SHP77 treated with DMSO at 0.1 percent for 48 hours (cell line): Measurements from ENCODE around the gene ADAMTS6.

Experiments used
- DNase-seq: peaks from one replicate; lab custom pipeline; 2025; lab: John Stamatoyannopoulos, UW

Gene ADAMTS6

GRCh38 chr5:65144136-65144871 lies 337.4 kb downstream of the ADAMTS6 start:
- DNase-seq: peak; percentile 4

GRCh38 chr5:65142511-65143011 lies 339.2 kb downstream of the ADAMTS6 start:
- no peak for DNase-seq

- no peak for DNase-seq
Observed at GRCh38 chr5:65142016-65142415, 339.7 kb downstream of the ADAMTS6 start.

- DNase-seq: peak; percentile 75
Observed at GRCh38 chr5:65141493-65141892, 340.2 kb downstream of the ADAMTS6 start.

DNA sequence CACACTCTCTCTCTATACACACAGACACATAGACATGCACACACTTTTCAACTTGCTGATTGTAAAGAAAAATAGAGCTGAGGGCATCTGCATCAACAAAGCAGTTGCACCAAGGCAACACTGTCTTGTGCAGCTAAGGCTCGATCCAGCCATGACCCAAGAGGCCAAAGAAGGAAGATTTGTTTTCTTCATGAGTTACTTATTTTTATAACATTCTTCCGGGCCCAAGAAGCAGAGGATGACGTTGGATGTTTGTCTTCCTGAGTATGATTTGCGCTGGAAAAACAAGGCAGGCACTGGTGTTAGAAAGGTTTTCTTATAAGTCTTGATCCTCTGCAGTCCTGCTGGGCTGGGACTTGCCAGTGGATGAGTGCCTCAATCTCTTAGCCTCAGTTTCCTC lies 344.1 kb downstream of the ADAMTS6 start:
- no peak for DNase-seq

DNA sequence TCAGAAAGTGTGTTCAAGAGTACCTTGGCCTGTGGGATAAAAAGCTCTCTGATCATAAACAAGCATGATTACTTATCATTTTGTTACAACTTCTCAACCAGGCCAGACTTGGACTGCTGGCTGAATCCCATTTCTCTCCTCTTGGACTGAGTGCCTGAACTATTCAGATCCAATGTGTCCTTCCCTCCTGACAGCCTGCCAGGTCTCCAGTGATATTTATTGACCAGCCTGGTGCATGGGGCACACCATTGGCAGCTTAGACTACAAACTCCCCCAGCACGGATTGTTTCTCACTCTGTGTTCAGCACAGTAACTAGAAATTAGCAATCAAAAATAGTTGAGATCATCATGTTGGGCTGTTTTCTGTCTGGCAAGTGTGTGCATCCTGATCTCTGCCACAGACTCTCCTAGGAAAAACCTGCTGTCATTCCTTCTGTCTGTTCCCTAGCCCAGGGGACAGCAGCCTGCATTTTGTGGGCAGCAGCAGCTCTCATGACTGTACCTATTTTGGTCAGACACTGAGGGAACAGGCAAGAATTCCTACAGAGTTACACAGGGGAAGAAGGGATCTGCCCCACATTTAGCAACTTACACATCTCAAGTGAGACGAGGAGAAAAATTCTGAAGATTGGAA lies 348.1 kb downstream of the ADAMTS6 start:
- no peak for DNase-seq

DNA sequence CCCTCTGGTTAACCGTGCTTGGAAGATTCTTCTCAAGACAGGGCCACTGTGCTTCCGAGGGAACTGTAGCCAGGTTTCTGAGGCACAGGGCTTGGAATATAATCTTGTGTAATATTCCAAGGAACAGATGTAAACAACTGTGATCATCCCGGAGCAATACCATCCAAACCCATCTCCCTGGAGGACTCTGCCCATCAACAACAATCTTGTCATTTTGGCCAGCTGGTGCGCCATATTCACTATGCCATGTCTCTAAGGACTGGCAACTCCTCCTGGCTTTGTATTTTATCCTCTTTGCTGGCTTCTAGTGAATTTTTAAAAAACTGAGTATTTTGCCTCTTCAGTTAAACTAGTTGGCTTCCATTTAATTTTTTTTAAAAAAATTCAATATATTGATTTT lies 349.3 kb downstream of the ADAMTS6 start:
- no peak for DNase-seq

GRCh38 chr5:65128226-65128625 lies 353.5 kb downstream of the ADAMTS6 start:
- no peak for DNase-seq

DNA sequence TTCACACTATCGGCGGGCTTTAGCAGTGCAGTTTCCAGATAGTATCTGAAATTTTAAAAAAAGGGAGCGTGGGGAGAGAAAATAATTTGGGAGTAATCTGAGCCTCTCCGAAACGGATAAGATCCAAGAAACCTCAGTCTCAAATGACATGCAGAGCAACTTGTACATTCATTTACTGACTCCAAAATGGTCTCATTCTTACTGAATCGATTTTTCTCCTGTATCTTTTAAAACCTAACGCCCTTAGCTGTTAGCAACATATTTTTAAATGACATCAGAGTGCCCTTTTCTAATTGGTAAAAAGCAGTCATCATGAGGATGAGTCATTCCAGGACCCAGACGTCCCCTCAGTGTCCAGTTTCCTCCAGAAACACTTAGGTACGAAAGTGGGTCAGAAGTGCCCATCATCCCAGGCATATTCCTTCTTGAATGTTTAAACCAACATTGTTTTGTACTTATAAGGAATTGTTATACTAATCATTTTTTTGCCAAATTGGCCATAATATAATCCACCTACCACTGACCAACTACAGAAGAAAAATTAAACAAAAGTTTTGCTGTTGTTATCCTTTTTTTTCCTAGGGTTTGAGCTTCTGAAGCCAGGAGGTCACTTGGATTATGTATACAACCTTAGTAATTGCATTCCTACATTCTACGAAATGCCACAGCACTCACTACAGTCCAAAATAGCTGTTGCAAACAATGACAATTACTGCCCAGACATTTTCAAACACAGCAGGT lies 354.4 kb downstream of the ADAMTS6 start:
- DNase-seq: no peak

DNA sequence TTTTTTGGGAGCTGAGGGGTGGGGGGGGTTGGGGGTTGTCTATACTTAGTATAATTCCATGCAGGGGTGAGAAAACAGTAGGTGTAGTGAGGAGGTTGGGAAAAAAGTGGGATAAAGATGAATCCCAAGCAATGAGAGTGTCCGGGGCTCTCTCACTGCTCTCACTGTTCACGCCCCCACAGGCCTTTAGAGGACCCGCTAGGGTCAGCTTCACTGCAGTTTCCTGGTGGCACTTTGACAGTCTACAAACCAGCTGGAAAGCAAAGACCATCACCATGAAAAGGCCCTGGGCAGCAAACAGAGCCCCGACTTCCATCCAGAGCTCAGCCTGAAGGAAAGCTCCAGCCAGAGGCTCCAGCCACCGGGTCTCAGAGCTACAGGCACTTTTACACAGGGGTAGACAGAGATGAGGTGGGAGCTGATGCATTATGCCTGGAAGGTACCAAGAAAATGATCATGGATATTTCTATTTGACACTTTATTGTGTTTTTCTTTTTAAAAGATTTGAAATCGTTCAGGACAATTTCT lies 355.1 kb downstream of the ADAMTS6 start:
- DNase-seq: no peak

DNA sequence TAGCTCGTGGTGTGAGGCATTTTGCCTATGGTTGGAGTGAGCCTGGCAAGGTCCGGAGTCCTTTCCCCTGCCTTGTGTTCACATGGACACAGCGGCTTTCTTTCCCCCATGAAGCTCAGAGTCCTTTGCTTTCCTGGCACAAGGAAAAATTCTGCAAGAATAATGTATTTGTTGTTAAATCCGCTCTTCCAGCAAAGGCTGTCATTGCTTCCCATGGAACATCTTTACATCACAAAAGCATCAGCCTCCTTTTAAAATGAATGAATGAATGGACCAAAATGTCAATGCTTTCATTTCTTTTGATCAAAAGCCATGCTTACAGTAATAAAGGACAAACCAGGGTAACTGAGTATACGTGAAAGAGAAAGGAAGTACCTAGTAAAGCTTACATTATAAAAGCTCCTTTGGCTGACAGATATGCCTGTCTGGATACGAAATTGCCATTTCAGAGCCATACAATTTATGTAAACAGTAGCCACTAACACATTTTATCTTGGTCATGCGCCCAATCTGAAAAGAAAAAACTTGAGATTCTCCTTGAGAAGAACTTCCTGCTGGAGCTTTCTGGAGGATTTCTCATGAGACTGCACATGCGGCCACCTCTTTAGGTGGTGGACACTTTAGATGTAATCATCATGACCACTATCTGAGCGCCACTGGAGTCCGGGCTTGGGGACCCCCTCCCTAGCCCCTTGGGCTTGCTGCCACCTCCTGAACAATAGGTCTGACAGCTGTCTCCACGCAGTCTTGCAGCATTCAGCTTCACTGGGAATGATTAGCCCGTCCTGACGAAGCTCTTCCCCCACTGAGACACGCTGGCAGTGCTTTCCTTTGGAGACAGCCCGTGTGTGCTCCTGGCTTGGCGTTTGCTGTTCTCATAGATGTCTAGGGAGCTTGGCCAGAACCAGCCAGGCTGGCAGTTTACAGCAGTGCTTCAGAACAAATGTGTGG lies 355.9 kb downstream of the ADAMTS6 start:
- peak; percentile 20 for DNase-seq

GRCh38 chr5:65121880-65122436 lies 359.8 kb downstream of the ADAMTS6 start:
- no peak for DNase-seq

- no peak for DNase-seq
Observed at GRCh38 chr5:65120371-65120967, 361.3 kb downstream of the ADAMTS6 start.

- no peak for DNase-seq
Observed at GRCh38 chr5:65117525-65117924, 364.2 kb downstream of the ADAMTS6 start.

DNA sequence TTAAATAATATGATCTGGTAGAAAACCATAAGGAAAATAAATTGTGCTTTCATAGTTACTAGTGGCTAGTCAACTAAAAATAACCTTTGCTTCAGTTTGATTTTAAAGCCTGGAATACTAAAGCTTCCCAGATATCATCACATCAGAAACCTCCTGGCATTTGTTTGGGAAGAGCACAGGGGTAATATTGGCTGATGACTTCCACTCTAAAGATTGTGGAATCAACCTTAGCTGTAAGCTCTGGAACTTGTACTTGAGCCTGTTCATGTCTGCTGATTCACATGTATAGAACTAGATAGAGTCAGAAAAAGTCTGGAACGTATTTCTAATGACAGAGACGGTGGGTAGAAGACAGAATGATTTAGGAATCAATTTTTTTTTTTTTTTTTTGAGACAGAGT lies 367.9 kb downstream of the ADAMTS6 start:
- DNase-seq: no peak

DNA sequence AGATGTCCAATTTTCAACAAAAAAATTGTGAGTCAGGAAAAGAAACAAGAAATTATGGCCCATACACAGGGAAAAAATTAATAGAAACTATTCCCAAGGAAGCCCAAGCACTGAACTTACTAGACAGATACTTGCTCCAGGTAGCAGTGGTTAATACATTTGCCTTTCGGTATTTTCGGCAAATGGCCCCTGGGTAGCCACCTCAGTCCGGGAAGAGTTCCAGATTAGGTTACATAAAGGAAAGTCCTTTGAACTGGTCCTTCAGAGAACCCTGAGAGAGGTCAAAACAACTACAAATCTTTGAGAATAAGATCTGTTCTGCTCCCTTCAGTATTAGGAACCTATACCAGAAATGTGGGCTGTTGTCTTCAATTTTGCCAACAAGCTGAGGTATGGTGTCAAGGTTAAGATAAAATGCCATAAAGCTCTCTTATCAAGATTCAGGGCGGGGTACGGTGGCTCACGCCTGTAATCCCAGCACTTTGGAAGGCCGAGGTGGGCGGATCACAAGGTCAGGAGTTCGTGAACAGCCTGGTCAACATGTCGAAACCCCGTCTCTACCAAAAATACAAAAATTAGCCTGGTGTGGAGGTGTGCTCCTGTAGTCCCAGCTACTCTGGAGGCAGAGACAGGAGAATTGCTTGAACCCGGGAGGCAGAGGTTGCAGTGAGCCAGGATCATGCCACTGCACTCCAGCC lies 369.6 kb downstream of the ADAMTS6 start:
- no peak for DNase-seq

DNA sequence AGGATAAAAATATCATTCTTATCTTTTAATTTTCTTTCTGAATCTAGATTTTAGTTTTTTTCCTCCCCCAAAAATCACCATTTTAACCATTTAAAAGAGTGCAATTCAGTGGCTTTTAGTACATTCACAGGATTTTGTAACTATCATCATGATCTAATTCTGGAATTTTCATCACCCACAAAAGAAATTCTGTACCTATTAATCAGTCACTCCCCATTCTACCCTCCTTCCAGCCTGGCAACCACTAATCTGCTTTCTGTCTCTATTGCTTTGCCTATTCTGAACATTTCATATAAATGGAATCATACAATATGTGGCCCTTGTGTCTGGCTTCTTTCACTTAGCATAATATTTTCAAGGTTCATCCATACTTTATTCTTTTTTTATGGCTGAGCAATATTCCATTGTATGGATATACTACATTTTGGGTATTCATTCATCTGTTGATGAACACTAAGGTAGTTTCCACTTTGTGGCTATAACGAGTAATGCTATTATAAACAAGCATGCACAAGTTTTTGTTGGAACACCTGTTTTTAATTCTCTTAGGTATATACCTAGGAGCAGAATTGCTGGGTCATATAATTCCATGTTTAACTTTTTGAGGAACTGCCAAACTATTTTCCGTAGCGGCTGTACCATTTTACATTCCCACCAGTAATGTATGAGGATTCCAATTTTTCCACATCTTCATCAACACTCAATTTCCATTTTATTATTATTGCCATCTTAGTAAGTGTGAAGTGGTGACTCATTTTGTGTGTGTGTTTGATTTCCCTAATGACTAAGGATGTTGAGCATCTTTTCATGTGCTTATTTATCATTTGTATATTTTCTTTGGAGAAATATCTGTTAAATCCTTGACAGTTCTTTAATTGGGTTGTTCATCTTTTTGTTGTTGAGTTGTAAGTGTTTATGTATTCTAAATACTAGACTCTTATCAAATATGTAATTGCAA lies 372.7 kb downstream of the ADAMTS6 start:
- no peak for DNase-seq

DNA sequence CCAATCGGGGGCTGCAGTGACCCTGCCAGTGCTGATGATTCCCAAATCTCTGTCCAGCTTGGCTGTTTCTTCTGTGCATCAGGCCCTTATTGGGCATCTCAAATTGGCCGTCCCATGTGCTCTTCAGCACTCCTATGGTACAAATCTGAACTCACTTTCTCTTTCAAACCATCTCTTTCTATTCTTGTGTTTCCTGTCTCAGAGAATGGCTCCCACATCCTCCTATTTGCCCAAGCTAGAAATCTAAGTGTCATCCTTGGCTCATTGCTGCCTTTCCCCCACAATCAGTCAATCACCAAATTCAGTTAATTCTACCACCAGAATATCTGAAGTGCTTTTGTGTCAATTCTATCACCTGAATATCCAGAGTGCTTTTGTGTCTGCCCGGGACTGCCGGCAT lies 376.4 kb downstream of the ADAMTS6 start:
- DNase-seq: no peak

DNA sequence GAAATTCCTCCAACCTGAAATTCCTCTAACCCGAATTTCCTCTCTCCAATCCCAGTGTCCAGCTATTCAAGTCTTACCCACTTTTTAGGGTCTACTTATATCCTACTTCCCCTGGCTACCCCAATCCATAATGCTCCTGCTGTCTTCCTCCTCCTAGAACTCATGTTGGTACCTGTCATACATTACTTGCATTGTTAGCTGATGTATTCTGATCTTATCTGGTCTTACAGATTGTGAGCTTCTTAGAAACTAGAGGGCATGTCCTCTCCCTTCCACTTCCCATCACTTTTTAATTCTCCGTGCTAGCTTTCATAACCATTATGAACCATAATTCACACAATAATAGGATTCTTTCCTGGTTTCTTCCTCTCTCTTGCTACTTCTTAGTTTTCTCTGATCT lies 376.9 kb downstream of the ADAMTS6 start:
- DNase-seq: no peak
